Hepatic stellate cell (primary cell): ENCODE measurements around the gene MADD.

Source experiments
- DNase-seq: peaks from one replicate; pipeline ENCODE4 v3.0.0; 2011; ENCODE audit warnings: low spot score

The MADD gene

GRCh38 chr11:47340010-47340409, 70.1 kb downstream of the MADD start:
- DNase-seq, result no peak

- DNase-seq, result no peak
Observed at GRCh38 chr11:47340980-47341775, 71.2 kb downstream of the MADD start.

- no peak for DNase-seq
Observed at GRCh38 chr11:47342036-47342803, 72.3 kb downstream of the MADD start.

- DNase-seq, result no peak
Observed at GRCh38 chr11:47342854-47343253, 72.9 kb downstream of the MADD start.

GRCh38 chr11:47345890-47346563, 76.1 kb downstream of the MADD start:
- DNase-seq, result no peak

- DNase-seq, result no peak
Observed at GRCh38 chr11:47347137-47347536, 77.2 kb downstream of the MADD start.

GRCh38 chr11:47348131-47348802, 78.3 kb downstream of the MADD start:
- DNase-seq, result no peak

GRCh38 chr11:47348859-47349258, 78.9 kb downstream of the MADD start:
- peak; percentile 61 for DNase-seq

GRCh38 chr11:47349521-47350095, 79.7 kb downstream of the MADD start:
- DNase-seq, result no peak

- DNase-seq, result no peak
Observed at GRCh38 chr11:47350315-47350714, 80.4 kb downstream of the MADD start.

GRCh38 chr11:47351156-47352126, 81.5 kb downstream of the MADD start:
- no peak for DNase-seq

GRCh38 chr11:47352556-47352955, 82.6 kb downstream of the MADD start, which contains the start of gene MYBPC3:
Gene MYBPC3, minus strand, starts transcription at chr11:47352702. Its CDS starts 55 bp downstream, at chr11:47352647.
- no peak for DNase-seq

- no peak for DNase-seq
Observed at GRCh38 chr11:47353978-47354774, 84.2 kb downstream of the MADD start.

GRCh38 chr11:47354913-47355282, 85.0 kb downstream of the MADD start:
- DNase-seq, result no peak

GRCh38 chr11:47355283-47356128, 85.6 kb downstream of the MADD start:
- DNase-seq, result peak; percentile 92

- no peak for DNase-seq
Observed at GRCh38 chr11:47356129-47356997, 86.4 kb downstream of the MADD start.

- DNase-seq, result no peak
Observed at GRCh38 chr11:47356998-47357329, 87.0 kb downstream of the MADD start.
